ENCODE results near the gene TCHHL1.
A peak's percentile ranks its signal among the peaks of the same experiment; 100 is the strongest.

Gene TCHHL1

GRCh38 chr1:152038871-152039270 is 50.0 kb downstream of the TCHHL1 start:
- DNase-seq (ENCODE audit: low read depth, low spot score), result no peak

- peak; percentile 26 for DNase-seq (ENCODE audit: low read depth, low spot score)
Measured at GRCh38 chr1:152036267-152037216, 52.3 kb downstream of the TCHHL1 start, which contains the start of gene S100A11. S100A11 (minus strand) TSS chr1:152037004; CDS start chr1:152036915, 89 bp downstream.

- DNase-seq (ENCODE audit: low read depth, low spot score), result no peak
Measured at GRCh38 chr1:152035539-152036266, 53.2 kb downstream of the TCHHL1 start.

- no peak for DNase-seq (ENCODE audit: low read depth, low spot score)
Measured at GRCh38 chr1:152034654-152035538, 54.0 kb downstream of the TCHHL1 start.

GRCh38 chr1:152034324-152034653 is 54.6 kb downstream of the TCHHL1 start:
- no peak for DNase-seq (ENCODE audit: low read depth, low spot score)
